Adrenal gland (tissue), 12 donors: ENCODE results near the gene TAF4. TPM values are rescaled to one million over a fixed set of nuclear protein-coding genes. Genes with fewer than 3 reads are reported as not detected.

Experiments
- DNase-seq, 7 donors: peaks; one replicate each; pipeline ENCODE4 v3.0.0-alpha.2; 2019 to 2020
- H3K27ac ChIP-seq, 5 donors: fragments of 200-600 bp; sonication (generic) in 4 of 5; 1 replicate in 3 of 5; 2 replicates in 2 of 5; pipeline versions ENCODE4 v1.5.1 to v1.8.0; 2016 to 2020; ENCODE audit warnings: mild to moderate bottlenecking in 1 of 5
- H3K27me3 ChIP-seq: fragments of 200-600 bp; 2 replicates; pipeline ENCODE4 v1.8.0; 2021
- H3K36me3 ChIP-seq, 2 donors: fragments of 200-600 bp; replicated peaks in 1 of 2; 1 replicate in 1 of 2; 2 replicates in 1 of 2; pipeline versions ENCODE4 v1.5.1 to v1.8.0; 2018 to 2022
- H3K4me1 ChIP-seq, 2 donors: fragments of 200-600 bp; replicated peaks in 1 of 2; 1 replicate in 1 of 2; 2 replicates in 1 of 2; pipeline versions ENCODE4 v1.5.1 to v1.8.0; 2018 to 2021
- H3K4me3 ChIP-seq, 4 donors: fragments of 200-600 bp; sonication (generic) in 3 of 4; one replicate each; pipeline ENCODE4 v1.5.1; 2016 to 2018
- H3K9me3 ChIP-seq, 3 donors: fragments of 200-600 bp; sonication (generic) in 1 of 3; replicated peaks in 1 of 3; 1 replicate in 2 of 3; 2 replicates in 1 of 3; pipeline versions ENCODE4 v1.5.1 to v1.8.0; 2016 to 2021
- CTCF ChIP-seq, 6 experiments: fragments of 450-650 bp in 4 of 6; fragments of 200-600 bp in 2 of 6; sonication (generic) in 1 of 6; IDR thresholded peaks; 1 replicate in 5 of 6; 2 replicates in 1 of 6; pipeline versions ENCODE4 v1.5.1 to v1.8.0; 2016 to 2021; ENCODE audit warnings: antibody characterized with exemption in 6 of 6, mild to moderate bottlenecking in 2 of 6, moderate library complexity in 1 of 6
- POLR2A ChIP-seq, 2 donors: fragments of 450-650 bp; IDR thresholded peaks; one replicate each; pipeline ENCODE4 v1.6.1; 2017; ENCODE audit warnings: antibody characterized with exemption in 2 of 2, mild to moderate bottlenecking in 2 of 2, moderate library complexity in 1 of 2
- WGBS, 4 donors: extraction: QIAGEN DNeasy Blood & Tissue Kit in 2 of 4; methylation state at CpG; one replicate each; pipeline versions ENCODE4 v1.1.5 to v1.1.7; 2013 to 2017; 5-methylcytosine and 5-hydroxymethylcytosine counted together
- intact Hi-C, 2 donors: fragments of 100-400 bp; cut with DNase I; formaldehyde crosslinking; loops; one replicate each; pipeline versions ENCODE4 v1.14.1 to v1.15.0; 2022 to 2023
- polyA plus RNA-seq, 3 donors: library from polyadenylated mRNA; stranded (reverse); fragments of 200-250 nt in 2 of 3; fragments of 350-450 nt in 1 of 3; fragmentation: Illumina TruSeq in 1 of 3; extraction: RNeasy Lipid Tissue Mini Kit (QIAGEN cat#74804) in 1 of 3; gene quantifications; one replicate each; pipeline ENCODE4 v1.2.3, GENCODE V29; 2013 to 2014
- total RNA-seq, 9 donors: library from RNA; depleted of rRNA in 4 of 9; stranded (reverse); fragments of >200 nt in 4 of 9; fragments of 120-200 nt in 1 of 9; fragmentation: NEBNext Ultra II Directional in 1 of 9; extraction: Animal tissue kit (Norgen Biotek cat#: 25700) in 1 of 9; gene quantifications; one replicate each; pipeline versions ENCODE4 v1.1.0 to v1.2.4, GENCODE V29; 2013 to 2023
- donor health status: healthy with polysubstance abuse.
- donor health status: Bipolar disorder and iron deficiency.
- donor health status: DM: yes; HTN: yes; CAD: no.
- donor health status: DM: no; HTN: no; CAD: no.
- donor health status: DM: no; HTN: no; CAD: no.
- donor health status: DM: yes; HTN: yes; CAD: no.

The TAF4 gene
- total and polyA plus RNA-seq, 12 donors = 5.2 to 30.9 (median 14.8) TPM

DNA sequence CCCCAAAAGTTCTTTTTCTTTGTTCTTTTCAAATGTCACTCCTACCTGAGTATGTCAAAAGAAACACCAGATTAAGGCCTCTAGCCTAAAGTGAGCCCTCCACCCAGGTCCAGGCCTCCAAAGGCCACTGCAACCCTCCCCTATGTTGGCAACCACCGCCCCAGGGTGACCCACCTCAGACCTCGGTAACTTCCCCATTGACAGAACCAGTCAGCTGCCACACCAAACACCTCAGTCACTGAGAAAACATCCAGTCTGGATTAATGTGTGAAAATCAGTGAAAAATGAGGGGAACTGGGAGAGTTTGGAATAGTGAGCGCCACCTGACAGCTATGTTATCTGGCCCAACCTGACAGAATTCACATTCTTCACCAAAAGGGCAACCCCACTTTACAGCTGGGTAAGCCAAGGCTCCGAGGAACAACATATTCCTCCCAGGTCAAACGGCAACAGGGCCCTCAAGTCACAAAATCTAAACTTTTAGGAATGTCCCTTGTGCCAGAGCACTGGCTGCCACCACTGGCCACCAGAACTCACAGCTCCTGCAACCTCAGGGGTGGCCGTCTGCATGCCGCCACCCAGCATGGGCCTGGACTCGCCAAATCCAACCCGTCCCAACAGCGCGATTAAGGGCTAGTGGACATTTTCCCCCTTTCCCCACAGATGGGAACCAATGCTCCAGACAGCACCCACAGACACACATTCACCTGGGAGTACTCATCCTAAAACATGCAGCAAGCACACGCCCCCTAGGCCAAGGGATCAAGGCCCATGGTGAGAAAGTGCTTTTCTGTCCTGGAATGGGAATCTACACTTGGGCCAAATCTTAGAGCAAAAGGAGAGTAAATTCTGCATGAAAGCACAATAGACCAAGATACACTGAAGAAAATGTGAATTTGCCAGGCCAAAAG, 4.8 kb downstream of the TAF4 start:
- 92 to 96% (median 95%) methylated on average over 6 to 12 of the region's 12 CpGs for WGBS, 4 donors
- H3K36me3 ChIP-seq = no peaks in the 10 kb centered on the region
- no peak overlapping the region for H3K4me3 ChIP-seq
- no peaks in the 10 kb centered on the region for H3K27me3 ChIP-seq
- peak in 1 of 7 donors; percentile 10 for DNase-seq
- H3K27ac ChIP-seq = no peak overlapping the region
- H3K4me1 ChIP-seq = peaks cover 6 to 27% of the 10 kb centered on the region in 2 donors
- intact Hi-C loops = loop anchor here in 1 of 2 donors (5.0 kb wide), 1 partner anchor 81 kb away; the partner anchor contains the start of genes PSMA7 and SS18L1
- no peaks in the 10 kb centered on the region for H3K9me3 ChIP-seq
- no peak for TF ChIP-seq CTCF (IDR thresholded peaks at IDR 0.05)
- no peak for TF ChIP-seq POLR2A (IDR thresholded peaks at IDR 0.05)

DNA sequence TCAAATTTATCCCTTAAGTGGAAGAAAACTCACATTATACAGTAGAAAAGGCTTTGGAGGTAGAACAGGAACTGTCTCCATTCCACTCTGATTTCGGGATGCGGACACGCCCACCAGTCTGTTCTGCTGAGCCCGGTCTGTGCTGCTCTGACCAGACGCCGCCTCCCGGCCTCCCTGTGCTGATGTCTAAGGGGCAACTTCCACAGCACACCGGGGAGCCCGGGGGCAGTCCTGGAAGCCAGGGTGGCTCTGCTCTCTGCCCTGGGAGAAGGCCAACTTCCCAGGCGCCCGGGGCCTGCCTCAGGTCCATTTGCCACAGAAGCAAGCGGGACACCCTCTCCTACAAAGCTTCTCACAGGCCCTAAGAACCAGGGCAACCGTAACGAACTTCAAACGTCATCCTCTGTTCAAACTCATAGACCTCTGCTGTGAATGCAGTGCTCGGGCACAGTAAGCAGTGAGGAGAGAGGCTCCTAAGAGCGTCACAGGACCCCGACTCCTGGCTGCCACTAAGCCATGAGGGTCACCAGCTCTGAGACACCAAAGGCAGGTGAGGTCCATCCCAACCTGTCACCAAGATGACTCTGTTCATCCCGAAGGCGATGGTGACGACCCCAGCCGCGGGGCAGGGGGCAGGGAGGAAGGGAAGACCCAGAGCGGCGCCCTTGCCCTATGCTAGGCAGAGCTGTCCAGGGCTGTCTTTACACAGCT, 5.6 kb downstream of the TAF4 start:
- no peaks in the 10 kb centered on the region for H3K9me3 ChIP-seq
- no peaks in the 10 kb centered on the region for H3K36me3 ChIP-seq
- 86 to 92% (median 90%) methylated on average over 16 to 25 of the region's 25 CpGs for WGBS, 4 donors
- no peak for TF ChIP-seq CTCF (IDR thresholded peaks at IDR 0.05)
- no peak for TF ChIP-seq POLR2A (IDR thresholded peaks at IDR 0.05)
- H3K4me1 ChIP-seq = peaks cover 6 to 27% of the 10 kb centered on the region in 2 donors
- H3K27me3 ChIP-seq = no peaks in the 10 kb centered on the region
- peak in 1 of 7 donors; percentile 35 for DNase-seq
- intact Hi-C loops = loop anchor here in 1 of 2 donors (5.0 kb wide), 1 partner anchor 82 kb away; the partner anchor contains the start of genes PSMA7 and SS18L1
- H3K27ac ChIP-seq = no peak overlapping the region
- H3K4me3 ChIP-seq = no peak overlapping the region

DNA sequence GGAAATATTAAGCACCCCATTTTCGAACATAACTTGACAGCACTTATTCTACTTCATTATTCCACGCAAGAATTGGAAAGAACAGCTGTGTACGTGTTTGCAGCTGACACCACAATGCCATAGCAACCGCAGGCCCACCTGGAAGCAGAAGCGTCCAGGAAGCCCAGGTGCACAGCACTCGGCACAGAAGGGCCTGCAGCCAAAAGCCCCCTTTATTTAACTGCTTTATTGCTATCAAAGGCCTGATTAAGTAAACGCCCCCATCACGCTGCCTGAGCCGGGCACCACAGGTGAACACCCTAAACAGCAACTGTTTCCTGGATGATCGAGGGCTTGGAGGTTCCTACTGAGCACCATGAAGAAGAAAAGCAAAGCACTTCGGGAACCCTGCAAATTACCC, 6.3 kb downstream of the TAF4 start:
- peak in 1 of 7 donors; percentile 41 for DNase-seq
- intact Hi-C loops = no loop called here
- H3K4me3 ChIP-seq = no peak overlapping the region

More for the DNA sequence above, 6.3 kb downstream of the TAF4 start:
- Histone ChIP-seq H3K27me3 (no peaks in the 10 kb centered on the region), H3K36me3 (no peaks in the 10 kb centered on the region), H3K27ac (no peak overlapping the region), H3K4me1 (peaks cover 6 to 27% of the 10 kb centered on the region in 2 donors), H3K9me3 (no peaks in the 10 kb centered on the region)
- TF ChIP-seq CTCF (IDR thresholded peaks at IDR 0.05) = no peak
- WGBS, 4 donors = 92 to 95% (median 93%) methylated on average over 10 to 11 of the region's 11 CpGs
